Measurements from ENCODE around the gene BCL2L14.
A peak's percentile ranks its signal among the peaks of the same experiment; 100 is the strongest.

Gene BCL2L14

GRCh38 chr12:12070674-12071656 is at the start of gene BCL2L14:
BCL2L14 (plus strand) TSS chr12:12070939; CDS start chr12:12079306, 8,367 bp downstream.
- peak in 1 of 2 donors; percentile 9 for DNase-seq (ENCODE audit: low read depth in 1 of 2, low spot score in 1 of 2)

GRCh38 chr12:12022306-12022936 is 48.3 kb upstream of the BCL2L14 start:
- no peak for DNase-seq (ENCODE audit: low read depth in 1 of 2, low spot score in 1 of 2)

GRCh38 chr12:12023456-12023855 is 47.3 kb upstream of the BCL2L14 start:
- DNase-seq (ENCODE audit: low read depth in 1 of 2, low spot score in 1 of 2) = no peak

- DNase-seq (ENCODE audit: low read depth in 1 of 2, low spot score in 1 of 2) = no peak
Measured at GRCh38 chr12:12024911-12025682, 45.6 kb upstream of the BCL2L14 start.

- no peak for DNase-seq (ENCODE audit: low read depth in 1 of 2, low spot score in 1 of 2)
Measured at GRCh38 chr12:12025799-12026386, 44.8 kb upstream of the BCL2L14 start.

- DNase-seq (ENCODE audit: low read depth in 1 of 2, low spot score in 1 of 2) = no peak
Measured at GRCh38 chr12:12028668-12029402, 41.9 kb upstream of the BCL2L14 start.

- no peak for DNase-seq (ENCODE audit: low read depth in 1 of 2, low spot score in 1 of 2)
Measured at GRCh38 chr12:12029653-12030052, 41.1 kb upstream of the BCL2L14 start.

GRCh38 chr12:12032260-12032791 is 38.4 kb upstream of the BCL2L14 start:
- no peak for DNase-seq (ENCODE audit: low read depth in 1 of 2, low spot score in 1 of 2)

GRCh38 chr12:12032851-12033797 is 37.6 kb upstream of the BCL2L14 start:
- DNase-seq (ENCODE audit: low read depth in 1 of 2, low spot score in 1 of 2) = peak; percentile 52 to 68

- DNase-seq (ENCODE audit: low read depth in 1 of 2, low spot score in 1 of 2) = no peak
Measured at GRCh38 chr12:12033824-12034223, 36.9 kb upstream of the BCL2L14 start.

- no peak for DNase-seq (ENCODE audit: low read depth in 1 of 2, low spot score in 1 of 2)
Measured at GRCh38 chr12:12034344-12034743, 36.4 kb upstream of the BCL2L14 start.

GRCh38 chr12:12035229-12035628 is 35.5 kb upstream of the BCL2L14 start:
- no peak for DNase-seq (ENCODE audit: low read depth in 1 of 2, low spot score in 1 of 2)

GRCh38 chr12:12036901-12037300 is 33.8 kb upstream of the BCL2L14 start:
- DNase-seq (ENCODE audit: low read depth in 1 of 2, low spot score in 1 of 2) = no peak

- no peak for DNase-seq (ENCODE audit: low read depth in 1 of 2, low spot score in 1 of 2)
Measured at GRCh38 chr12:12039897-12040296, 30.8 kb upstream of the BCL2L14 start.

GRCh38 chr12:12046401-12046800 is 24.3 kb upstream of the BCL2L14 start:
- DNase-seq (ENCODE audit: low read depth in 1 of 2, low spot score in 1 of 2) = no peak

GRCh38 chr12:12047682-12048081 is 23.1 kb upstream of the BCL2L14 start:
- no peak for DNase-seq (ENCODE audit: low read depth in 1 of 2, low spot score in 1 of 2)

GRCh38 chr12:12048266-12048665 is 22.5 kb upstream of the BCL2L14 start:
- no peak for DNase-seq (ENCODE audit: low read depth in 1 of 2, low spot score in 1 of 2)

GRCh38 chr12:12048714-12049113 is 22.0 kb upstream of the BCL2L14 start:
- no peak for DNase-seq (ENCODE audit: low read depth in 1 of 2, low spot score in 1 of 2)

- no peak for DNase-seq (ENCODE audit: low read depth in 1 of 2, low spot score in 1 of 2)
Measured at GRCh38 chr12:12051668-12052067, 19.1 kb upstream of the BCL2L14 start.
